HG03025 (cell line): ENCODE data around the gene CCDC152.
"Not testable (repeated sequence)": the region's sequence is repeated elsewhere in the genome, so short reads cannot be mapped to it uniquely, and the experiment has no call there.

Experiments
- ATAC-seq: cut with Tn5 transposase; IDR thresholded peaks from one replicate; pipeline ENCODE4 v1.9.1; 2021; ENCODE audit warnings: mild to moderate bottlenecking, moderate library complexity; ENCODE audit not compliant: unreplicated experiment, low FRiP score

The CCDC152 gene

GRCh38 chr5:42810834-42811590 lies 54.4 kb downstream of the CCDC152 start:
- ATAC-seq, result no peak

GRCh38 chr5:42811591-42812446 lies 55.2 kb downstream of the CCDC152 start, which contains the start of gene SELENOP:
SELENOP (minus strand) TSS chr5:42811892; CDS start chr5:42808353, 3,539 bp downstream.
- ATAC-seq, result no peak

- no peak for ATAC-seq
Measured at GRCh38 chr5:42812620-42813019, 56.0 kb downstream of the CCDC152 start.

GRCh38 chr5:42813533-42813932 lies 56.9 kb downstream of the CCDC152 start:
- no peak for ATAC-seq

- ATAC-seq, result not testable (repeated sequence)
Measured at GRCh38 chr5:42816546-42816945, 59.9 kb downstream of the CCDC152 start.

GRCh38 chr5:42819745-42820144 lies 63.1 kb downstream of the CCDC152 start:
- ATAC-seq, result no peak

- no peak for ATAC-seq
Measured at GRCh38 chr5:42822548-42822947, 65.9 kb downstream of the CCDC152 start.

- no peak for ATAC-seq
Measured at GRCh38 chr5:42824347-42824976, 67.8 kb downstream of the CCDC152 start.

GRCh38 chr5:42825422-42826148 lies 69.0 kb downstream of the CCDC152 start:
- ATAC-seq, result no peak

- ATAC-seq, result no peak
Measured at GRCh38 chr5:42826757-42827515, 70.3 kb downstream of the CCDC152 start.

- no peak for ATAC-seq
Measured at GRCh38 chr5:42828671-42829070, 72.1 kb downstream of the CCDC152 start.

- ATAC-seq, result no peak
Measured at GRCh38 chr5:42830924-42831323, 74.3 kb downstream of the CCDC152 start.

GRCh38 chr5:42832060-42832459 lies 75.4 kb downstream of the CCDC152 start:
- no peak for ATAC-seq

- no peak for ATAC-seq
Measured at GRCh38 chr5:42836070-42836769, 79.6 kb downstream of the CCDC152 start.

- no peak for ATAC-seq
Measured at GRCh38 chr5:42837601-42838000, 81.0 kb downstream of the CCDC152 start.

GRCh38 chr5:42839196-42839595 lies 82.6 kb downstream of the CCDC152 start:
- no peak for ATAC-seq

GRCh38 chr5:42840269-42840668 lies 83.7 kb downstream of the CCDC152 start:
- ATAC-seq, result no peak

GRCh38 chr5:42840842-42841567 lies 84.4 kb downstream of the CCDC152 start:
- ATAC-seq, result no peak
